ENCODE measurements around the gene TULP4.

- TF ChIP-seq CTCF (IDR thresholded peaks at IDR 0.05): no peak
- no peak for TF ChIP-seq POLR2A (IDR thresholded peaks at IDR 0.05; ENCODE audit: low read depth)
- no peak for TF ChIP-seq POLR2AphosphoS5 (IDR thresholded peaks at IDR 0.05)
- no peak for TF ChIP-seq EP300 (IDR thresholded peaks at IDR 0.05)
Measured at GRCh38 chr6:158382491-158382890, 70.2 kb downstream of the TULP4 start.
